GM19193 (cell line): ENCODE measurements around the gene MAP3K2.

ENCODE experiments used
- POLR2A ChIP-seq: IDR thresholded peaks from 4 replicates; pipeline ENCODE4 v1.6.1; 2011; ENCODE audit not compliant: insufficient read depth, insufficient read length; ENCODE audit errors: extremely low read depth

MAP3K2 gene

GRCh38 chr2:127358971-127359370 is 28.8 kb downstream of the MAP3K2 start:
- TF ChIP-seq POLR2A = no peak

- TF ChIP-seq POLR2A = no peak
These were observed 29.7 kb downstream of the MAP3K2 start for GRCh38 chr2:127358044-127358443.

- no peak for TF ChIP-seq POLR2A
These were observed 30.2 kb downstream of the MAP3K2 start for GRCh38 chr2:127357591-127357990.

GRCh38 chr2:127356531-127356930 is 31.2 kb downstream of the MAP3K2 start:
- TF ChIP-seq POLR2A = no peak

GRCh38 chr2:127355407-127356008 is 32.3 kb downstream of the MAP3K2 start:
- TF ChIP-seq POLR2A = no peak

- TF ChIP-seq POLR2A = no peak
These were observed 36.2 kb downstream of the MAP3K2 start for GRCh38 chr2:127351603-127352002.

- no peak for TF ChIP-seq POLR2A
These were observed 39.3 kb downstream of the MAP3K2 start for GRCh38 chr2:127348426-127349000.

GRCh38 chr2:127347734-127348392 is 39.9 kb downstream of the MAP3K2 start:
- TF ChIP-seq POLR2A = no peak

GRCh38 chr2:127347015-127347414 is 40.8 kb downstream of the MAP3K2 start:
- no peak for TF ChIP-seq POLR2A

GRCh38 chr2:127343277-127343676 is 44.5 kb downstream of the MAP3K2 start:
- TF ChIP-seq POLR2A = no peak

- no peak for TF ChIP-seq POLR2A
These were observed 45.7 kb downstream of the MAP3K2 start for GRCh38 chr2:127342101-127342500.

- TF ChIP-seq POLR2A = no peak
These were observed 55.4 kb downstream of the MAP3K2 start for GRCh38 chr2:127332335-127332734.

- no peak for TF ChIP-seq POLR2A
These were observed 57.0 kb downstream of the MAP3K2 start for GRCh38 chr2:127330753-127331152.

- no peak for TF ChIP-seq POLR2A
These were observed 61.4 kb downstream of the MAP3K2 start for GRCh38 chr2:127326289-127326945.

- no peak for TF ChIP-seq POLR2A
These were observed 63.1 kb downstream of the MAP3K2 start for GRCh38 chr2:127324635-127325034.

GRCh38 chr2:127321303-127321702 is 66.5 kb downstream of the MAP3K2 start:
- no peak for TF ChIP-seq POLR2A
